GM12874 (cell line): Measurements from ENCODE around the gene GHSR.

Source experiments
- CTCF ChIP-seq: IDR thresholded peaks from 2 replicates; pipeline ENCODE4 v1.5.1; 2011; ENCODE audit warnings: low read depth, mild to moderate bottlenecking, control low read depth, low read length, moderate library complexity; ENCODE audit not compliant: insufficient read depth

The GHSR gene

GRCh38 chr3:172437713-172438112 lies 10.5 kb downstream of the GHSR start:
- no peak for TF ChIP-seq CTCF

- no peak for TF ChIP-seq CTCF
These were observed 32.9 kb downstream of the GHSR start for GRCh38 chr3:172415323-172415722.

- no peak for TF ChIP-seq CTCF
These were observed 36.7 kb downstream of the GHSR start for GRCh38 chr3:172411478-172411947.

- no peak for TF ChIP-seq CTCF
These were observed 37.4 kb downstream of the GHSR start for GRCh38 chr3:172410702-172411477.

GRCh38 chr3:172407872-172408271 lies 40.4 kb downstream of the GHSR start:
- no peak for TF ChIP-seq CTCF

GRCh38 chr3:172405914-172406313 lies 42.3 kb downstream of the GHSR start:
- no peak for TF ChIP-seq CTCF

- TF ChIP-seq CTCF = no peak
These were observed 43.9 kb downstream of the GHSR start for GRCh38 chr3:172404237-172404962.
